GM19238 (cell line): ENCODE data around the gene CHD2.

Experiments used
- DNase-seq: peaks from one replicate; pipeline ENCODE4 v3.0.0; 2011; ENCODE audit warnings: low spot score; ENCODE audit not compliant: insufficient read length

CHD2 gene

GRCh38 chr15:92930054-92930621 is 30.0 kb downstream of the CHD2 start:
- no peak for DNase-seq

GRCh38 chr15:92930776-92931175 is 30.7 kb downstream of the CHD2 start:
- no peak for DNase-seq

- DNase-seq = no peak
Measured at GRCh38 chr15:92932946-92933649, 33.0 kb downstream of the CHD2 start.

- DNase-seq = no peak
Measured at GRCh38 chr15:92933831-92934230, 33.7 kb downstream of the CHD2 start.

GRCh38 chr15:92934716-92935115 is 34.6 kb downstream of the CHD2 start:
- DNase-seq = no peak

- no peak for DNase-seq
Measured at GRCh38 chr15:92936138-92936537, 36.0 kb downstream of the CHD2 start.

- no peak for DNase-seq
Measured at GRCh38 chr15:92936693-92937092, 36.6 kb downstream of the CHD2 start.

- no peak for DNase-seq
Measured at GRCh38 chr15:92937901-92938300, 37.8 kb downstream of the CHD2 start.

- no peak for DNase-seq
Measured at GRCh38 chr15:92938387-92938786, 38.3 kb downstream of the CHD2 start.

GRCh38 chr15:92941668-92942067 is 41.5 kb downstream of the CHD2 start:
- no peak for DNase-seq

- no peak for DNase-seq
Measured at GRCh38 chr15:92942706-92943105, 42.6 kb downstream of the CHD2 start.

GRCh38 chr15:92943581-92943980 is 43.5 kb downstream of the CHD2 start:
- no peak for DNase-seq

- no peak for DNase-seq
Measured at GRCh38 chr15:92944946-92945521, 44.9 kb downstream of the CHD2 start.

GRCh38 chr15:92947071-92947730 is 47.1 kb downstream of the CHD2 start:
- no peak for DNase-seq

- no peak for DNase-seq
Measured at GRCh38 chr15:92949604-92950249, 49.6 kb downstream of the CHD2 start.

- no peak for DNase-seq
Measured at GRCh38 chr15:92951800-92952457, 51.8 kb downstream of the CHD2 start.

GRCh38 chr15:92952458-92952850 is 52.3 kb downstream of the CHD2 start:
- DNase-seq = no peak

GRCh38 chr15:92953566-92953965 is 53.4 kb downstream of the CHD2 start:
- no peak for DNase-seq

GRCh38 chr15:92954002-92954401 is 53.9 kb downstream of the CHD2 start:
- no peak for DNase-seq

GRCh38 chr15:92954578-92954977 is 54.5 kb downstream of the CHD2 start:
- no peak for DNase-seq

GRCh38 chr15:92955706-92956105 is 55.6 kb downstream of the CHD2 start:
- no peak for DNase-seq
